Superior temporal gyrus (tissue), 1 donor: ENCODE results near the gene CCDC85A.

Source experiments
- DNase-seq: peaks from one replicate; pipeline ENCODE4 v3.0.0-alpha.2; 2016; ENCODE audit errors: extremely low spot score

The CCDC85A gene

DNA sequence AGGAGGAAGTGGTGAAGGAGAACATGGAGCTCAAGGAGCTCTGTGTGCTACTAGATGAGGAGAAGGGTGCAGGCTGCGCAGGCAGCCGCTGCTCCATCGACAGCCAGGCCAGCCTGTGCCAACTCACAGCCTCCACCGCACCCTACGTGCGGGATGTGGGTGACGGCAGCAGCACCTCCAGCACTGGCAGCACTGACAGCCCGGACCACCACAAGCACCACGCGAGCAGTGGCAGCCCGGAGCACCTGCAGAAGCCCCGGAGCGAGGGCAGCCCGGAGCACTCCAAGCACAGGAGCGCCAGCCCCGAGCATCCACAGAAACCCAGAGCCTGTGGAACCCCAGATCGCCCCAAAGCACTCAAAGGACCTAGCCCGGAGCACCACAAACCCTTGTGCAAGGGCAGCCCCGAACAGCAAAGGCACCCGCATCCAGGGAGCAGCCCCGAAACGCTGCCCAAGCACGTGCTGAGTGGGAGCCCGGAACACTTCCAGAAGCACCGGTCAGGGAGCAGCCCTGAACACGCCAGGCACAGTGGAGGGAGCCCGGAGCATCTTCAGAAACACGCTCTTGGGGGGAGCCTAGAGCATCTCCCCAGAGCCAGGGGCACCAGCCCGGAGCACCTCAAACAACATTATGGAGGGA, 9.0 kb downstream of the CCDC85A start:
- DNase-seq = no peak

DNA sequence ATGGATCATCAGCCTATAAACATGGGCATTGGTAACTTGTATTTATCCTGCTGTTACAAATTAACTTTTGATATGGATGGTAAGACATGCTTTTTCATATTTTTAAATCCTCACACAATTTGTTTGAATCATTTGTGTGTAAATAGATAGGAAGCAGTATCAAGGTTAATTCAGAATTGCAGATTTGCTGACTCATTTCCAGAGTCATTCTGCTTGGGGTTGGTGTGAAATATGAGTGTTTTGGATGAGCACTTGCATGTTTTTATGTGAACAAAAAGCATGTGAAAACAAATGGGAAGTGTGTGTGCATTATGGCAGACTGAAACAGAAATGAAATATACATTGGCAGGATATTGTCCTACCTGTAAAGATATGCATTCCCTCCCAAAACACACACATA, 11.8 kb downstream of the CCDC85A start:
- peak; percentile 12 for DNase-seq

GRCh38 chr2:56197816-56198215, 14.0 kb downstream of the CCDC85A start:
- no peak for DNase-seq

GRCh38 chr2:56198936-56199335, 15.1 kb downstream of the CCDC85A start:
- DNase-seq = no peak

DNA sequence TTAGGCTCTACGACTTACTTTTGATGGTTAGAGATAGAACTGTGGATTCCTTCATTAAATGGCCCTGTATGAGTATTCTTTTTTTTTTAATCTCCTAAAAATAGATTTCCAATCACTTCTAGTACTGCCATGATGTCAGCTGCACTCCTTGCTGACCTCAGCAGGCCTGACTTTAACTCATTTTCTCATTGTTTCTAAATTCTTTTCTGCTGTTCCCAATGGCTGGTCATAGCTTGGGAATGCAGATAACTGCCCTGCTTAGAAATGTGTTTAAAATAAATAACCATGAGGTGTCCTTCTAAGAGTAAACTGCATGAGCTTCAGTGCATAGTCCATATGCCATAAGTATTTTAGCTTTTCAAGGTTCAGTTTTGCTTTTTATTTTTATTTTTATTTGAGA, 15.7 kb downstream of the CCDC85A start:
- DNase-seq = no peak

- DNase-seq = no peak
Observed at GRCh38 chr2:56202381-56203121, 18.8 kb downstream of the CCDC85A start.

GRCh38 chr2:56204556-56204955, 20.8 kb downstream of the CCDC85A start:
- DNase-seq = no peak

DNA sequence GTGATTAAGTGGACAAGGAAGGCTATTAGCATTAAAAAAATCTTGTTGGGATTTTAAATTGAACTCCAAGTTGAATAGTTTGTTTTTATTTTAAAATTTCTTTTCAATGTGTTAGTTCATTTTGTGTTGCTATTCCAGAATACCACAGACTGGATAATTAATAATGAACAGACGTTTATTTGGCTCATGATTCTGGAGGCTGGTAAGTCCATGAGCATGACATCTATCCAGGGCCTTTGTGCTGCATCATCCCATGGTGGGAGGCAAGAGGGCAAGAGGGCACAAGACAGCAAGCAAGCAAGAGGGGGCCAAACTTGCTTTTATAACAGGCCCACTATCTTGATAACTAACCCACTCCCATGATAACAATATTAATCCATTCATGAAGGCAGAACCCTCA, 22.5 kb downstream of the CCDC85A start:
- no peak for DNase-seq

DNA sequence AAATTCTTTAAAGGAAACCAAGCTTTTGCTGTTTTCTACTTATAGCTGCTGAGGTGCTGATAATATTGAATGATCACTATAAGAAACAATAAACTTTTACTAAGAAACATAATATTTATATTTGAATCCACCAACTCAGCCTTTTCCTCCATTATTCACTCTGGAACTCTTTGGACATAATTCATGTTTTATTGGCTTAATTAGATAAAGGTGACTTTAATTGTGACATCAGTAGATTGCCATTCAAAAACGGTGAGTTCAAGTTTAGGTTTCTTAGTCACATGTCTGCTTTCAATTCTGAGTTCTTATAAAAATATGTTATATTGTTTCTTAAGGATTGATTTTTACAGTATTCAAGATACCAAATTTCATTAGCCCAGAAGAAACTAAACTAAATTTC, 24.0 kb downstream of the CCDC85A start:
- DNase-seq = no peak

GRCh38 chr2:56208380-56208779, 24.6 kb downstream of the CCDC85A start:
- no peak for DNase-seq

DNA sequence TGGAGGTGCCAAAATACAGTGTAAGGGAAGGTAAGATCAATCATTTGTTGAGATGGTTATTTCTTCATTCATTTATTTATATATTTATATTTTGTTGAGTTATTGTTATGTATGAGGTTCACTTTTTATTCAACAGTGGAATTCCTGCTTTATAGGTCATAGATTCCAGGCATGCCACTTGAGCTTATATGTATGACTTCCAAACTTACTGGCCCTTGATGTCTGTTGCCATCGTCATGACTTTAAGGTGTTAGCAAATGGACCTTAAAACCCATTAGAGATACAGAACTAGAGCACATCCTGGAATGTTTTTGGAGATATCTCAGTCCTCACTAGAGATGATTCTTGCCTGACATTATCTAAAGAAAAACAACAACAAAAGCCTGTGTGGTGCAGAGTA, 25.9 kb downstream of the CCDC85A start:
- no peak for DNase-seq

DNA sequence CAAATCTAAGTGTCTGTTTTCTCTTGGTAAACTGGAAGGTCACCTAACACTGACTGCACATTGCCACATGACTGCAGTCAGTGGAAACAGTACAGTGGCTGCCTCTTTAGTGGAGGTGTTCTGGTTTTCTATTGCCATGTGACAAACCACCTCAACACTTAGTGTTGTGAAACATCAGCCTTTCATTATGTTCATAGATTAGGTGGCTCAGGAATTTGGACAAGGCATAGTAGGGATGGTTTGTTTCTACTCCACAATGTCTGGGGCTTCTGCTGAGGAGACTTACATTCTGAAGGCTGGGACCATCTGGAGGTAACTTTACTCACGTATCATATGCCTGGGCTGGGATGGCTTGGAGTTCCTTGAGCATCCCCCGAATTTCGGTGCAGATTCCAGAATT, 26.5 kb downstream of the CCDC85A start:
- no peak for DNase-seq

GRCh38 chr2:56211048-56211447, 27.3 kb downstream of the CCDC85A start:
- no peak for DNase-seq

DNA sequence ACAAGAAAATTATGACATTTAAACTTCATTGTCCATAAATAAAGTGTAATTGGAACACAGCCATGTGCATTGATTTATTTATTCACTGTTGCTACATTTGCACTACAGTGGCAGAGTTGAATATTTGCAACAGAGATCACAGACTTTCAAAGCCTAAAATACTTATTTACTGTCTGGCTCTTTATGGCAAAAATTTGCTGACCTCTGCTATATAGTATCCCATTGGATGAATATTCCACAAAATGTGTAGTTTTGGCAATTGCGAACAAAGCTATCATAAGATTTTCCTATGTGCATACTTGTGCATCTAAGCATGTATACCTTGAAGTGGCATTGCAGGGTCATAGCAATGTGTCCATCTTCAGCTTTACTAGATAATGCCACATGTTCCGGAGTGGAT, 32.1 kb downstream of the CCDC85A start:
- no peak for DNase-seq

GRCh38 chr2:56217106-56217505, 33.3 kb downstream of the CCDC85A start:
- no peak for DNase-seq

DNA sequence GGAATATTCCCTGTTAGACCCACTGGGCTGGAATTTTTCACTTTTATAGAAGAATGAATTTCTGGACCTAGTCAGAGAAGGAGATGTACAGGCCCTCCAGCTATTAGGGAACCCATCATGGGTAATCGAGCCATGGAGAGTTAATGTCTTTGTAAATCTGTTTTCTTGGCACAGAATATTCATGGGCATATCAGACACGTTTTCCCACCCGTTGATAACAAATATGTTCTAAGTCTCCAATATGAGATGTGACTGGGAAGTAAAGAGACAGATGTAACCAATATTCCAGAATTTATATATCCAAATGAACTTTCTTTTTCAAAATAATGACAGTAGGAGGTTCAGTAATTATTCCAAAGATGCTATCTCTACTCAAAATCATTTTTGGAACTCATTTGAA, 38.7 kb downstream of the CCDC85A start:
- no peak for DNase-seq

GRCh38 chr2:56224316-56224715, 40.5 kb downstream of the CCDC85A start:
- no peak for DNase-seq

GRCh38 chr2:56227811-56228210, 44.0 kb downstream of the CCDC85A start:
- DNase-seq = no peak

DNA sequence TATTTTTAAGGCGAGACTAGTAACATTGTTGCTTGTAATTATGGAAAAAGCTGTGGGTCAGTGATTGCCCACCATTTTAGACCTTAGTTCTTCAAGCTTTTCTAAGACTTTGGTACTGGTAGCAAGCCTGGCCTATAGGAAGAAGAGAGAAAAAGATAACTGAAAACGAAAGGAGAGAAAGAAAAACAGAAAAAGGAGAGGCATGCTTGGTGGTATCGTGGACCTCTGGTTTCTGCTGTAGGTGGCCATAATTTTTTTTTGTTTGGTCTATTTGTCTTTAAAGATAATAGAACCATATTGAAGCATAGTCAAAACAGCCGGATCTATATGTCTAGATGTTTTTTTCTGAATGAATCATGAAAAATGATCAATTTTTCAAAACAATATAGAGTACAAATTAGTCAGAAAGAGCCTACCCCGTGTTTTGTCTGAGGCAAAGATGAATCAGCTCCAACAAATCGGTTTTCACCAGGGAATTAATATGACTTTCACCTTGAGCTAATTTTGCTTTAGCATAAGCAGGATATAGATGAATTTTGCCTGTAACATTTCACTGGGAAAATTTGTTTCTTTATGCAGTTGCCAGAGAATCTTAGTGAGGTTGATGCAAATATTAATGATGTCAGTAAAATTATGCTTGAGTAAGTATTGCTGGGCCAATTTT, 45.7 kb downstream of the CCDC85A start:
- DNase-seq = no peak

- no peak for DNase-seq
Observed at GRCh38 chr2:56230156-56230555, 46.4 kb downstream of the CCDC85A start.

DNA sequence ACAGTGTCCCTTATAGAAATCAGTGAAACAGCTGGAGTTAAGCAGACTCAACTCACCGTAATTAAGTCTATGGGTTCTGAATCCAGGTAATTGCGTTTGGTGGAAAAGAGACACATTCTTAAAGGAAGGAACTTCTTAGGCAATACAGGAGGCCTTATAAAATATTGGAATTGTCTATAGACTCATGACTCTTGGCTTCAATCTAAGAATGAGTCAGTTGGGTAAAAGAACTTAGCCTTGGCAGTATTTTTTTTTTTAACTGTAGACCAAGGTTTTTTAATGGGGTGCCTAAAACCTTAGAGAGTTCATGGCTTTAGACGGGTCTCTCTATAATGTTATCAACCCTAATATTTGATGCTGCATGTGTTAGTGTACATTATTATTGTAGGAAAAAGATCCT, 47.6 kb downstream of the CCDC85A start:
- DNase-seq = no peak

DNA sequence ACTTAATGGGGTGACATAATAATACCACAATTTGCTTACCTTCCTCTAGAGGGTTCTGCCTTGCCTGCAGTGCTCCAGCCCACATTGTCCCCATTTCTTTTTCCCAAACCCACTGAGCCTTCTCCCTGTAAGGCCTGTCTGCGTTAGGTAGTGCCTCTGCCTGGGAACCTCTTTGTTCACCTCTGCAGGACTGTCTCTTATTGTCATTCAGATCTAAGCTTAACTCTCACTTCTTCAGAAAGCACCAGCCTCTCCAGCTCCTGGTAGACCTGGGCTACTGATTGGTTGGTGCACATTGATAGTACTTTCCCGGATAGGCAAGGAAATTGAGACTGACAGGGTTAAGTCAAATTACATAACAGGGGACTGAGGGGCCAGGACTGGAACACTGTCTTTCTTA, 49.1 kb downstream of the CCDC85A start:
- no peak for DNase-seq

DNA sequence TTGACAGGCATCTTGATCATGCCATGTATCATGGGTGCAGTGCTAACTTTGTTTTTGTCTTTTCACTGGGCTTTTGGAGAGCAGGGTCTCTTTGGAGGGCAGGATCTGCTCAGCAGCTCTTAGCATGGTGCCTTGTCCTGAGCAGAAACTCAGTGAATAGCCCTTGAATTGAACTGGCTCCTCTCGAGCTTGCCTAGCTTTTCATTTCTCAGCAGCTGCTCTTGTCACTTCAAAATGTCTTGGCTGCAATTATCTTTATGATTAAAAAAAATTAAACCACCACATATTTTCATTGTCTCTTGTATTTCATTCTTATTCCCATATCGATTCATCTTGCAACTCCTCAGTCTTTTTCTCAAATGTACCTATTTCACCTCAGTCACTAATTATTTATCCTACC, 50.5 kb downstream of the CCDC85A start:
- no peak for DNase-seq
